GM23248 (cell line): Measurements from ENCODE around the gene NEK6.

Experiments
- EZH2 ChIP-seq: fragments of 200-600 bp; sonication (generic); IDR thresholded peaks from 2 replicates; pipeline ENCODE4 v1.6.1; 2018; ENCODE audit warnings: antibody characterized with exemption, mild to moderate bottlenecking; ENCODE audit not compliant: insufficient read depth, poor library complexity, severe bottlenecking
- EZH2phosphoT487 ChIP-seq: fragments of 200-600 bp; sonication (generic); IDR thresholded peaks from 2 replicates; pipeline ENCODE4 v1.6.1; 2018; ENCODE audit warnings: antibody characterized with exemption, moderate library complexity, mild to moderate bottlenecking, low read depth; ENCODE audit not compliant: insufficient read depth

DNA sequence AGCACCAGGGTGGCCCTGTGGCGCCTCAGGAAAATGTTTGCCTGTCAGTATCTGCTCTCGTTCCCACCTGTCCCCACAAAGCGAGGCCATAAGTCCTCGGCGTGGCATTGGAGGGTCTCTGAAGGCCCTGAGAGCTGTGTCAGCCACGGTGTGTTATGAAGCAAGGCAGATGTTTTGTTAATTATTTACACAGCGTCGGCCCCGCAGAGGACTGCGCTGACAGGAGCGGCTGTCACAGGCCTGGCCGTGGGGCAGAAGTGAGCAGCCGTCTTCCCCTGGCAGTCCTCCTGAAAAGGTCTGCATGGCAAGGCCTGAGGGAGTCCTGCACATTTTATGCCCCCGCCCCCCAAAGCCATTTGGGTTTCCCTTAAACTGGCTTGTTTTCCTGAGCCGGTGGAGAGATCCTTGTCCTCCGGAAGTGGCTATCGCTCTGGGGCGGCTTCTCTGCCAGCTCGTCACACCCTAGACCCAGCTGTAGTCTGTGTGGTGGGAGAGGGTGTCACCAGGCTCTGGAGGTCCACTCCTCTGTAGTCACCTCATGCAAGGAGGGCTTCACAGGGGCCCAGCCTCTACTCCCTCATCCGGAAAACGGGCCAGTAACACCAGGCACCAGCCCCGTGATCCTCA, 6.2 kb downstream of the NEK6 start:
- no peak for TF ChIP-seq EZH2phosphoT487
- TF ChIP-seq EZH2: no peak
